Neural progenitor cell (in vitro differentiated cells): ENCODE data around the gene ZFR2.

Source experiments
- EZH2 ChIP-seq: fragments of 200-600 bp; sonication (generic); IDR thresholded peaks from 2 replicates; pipeline ENCODE4 v1.6.1; 2017; ENCODE audit warnings: antibody characterized with exemption, mild to moderate bottlenecking, moderate library complexity
- EZH2phosphoT487 ChIP-seq: fragments of 200-600 bp; sonication (generic); IDR thresholded peaks from 2 replicates; pipeline ENCODE4 v1.6.1; 2017; ENCODE audit warnings: antibody characterized with exemption
- TF ChIP-seq, protein P1 (sequence below): fragments of 200-600 bp; sonication (generic); IDR thresholded peaks from 2 replicates; pipeline ENCODE4 v1.5.1; 2017; ENCODE audit warnings: antibody characterized with exemption, mild to moderate bottlenecking

GRCh38 chr19:3867971-3868769 lies 668 bp downstream of the ZFR2 start:
- TF ChIP-seq, protein P1, sequence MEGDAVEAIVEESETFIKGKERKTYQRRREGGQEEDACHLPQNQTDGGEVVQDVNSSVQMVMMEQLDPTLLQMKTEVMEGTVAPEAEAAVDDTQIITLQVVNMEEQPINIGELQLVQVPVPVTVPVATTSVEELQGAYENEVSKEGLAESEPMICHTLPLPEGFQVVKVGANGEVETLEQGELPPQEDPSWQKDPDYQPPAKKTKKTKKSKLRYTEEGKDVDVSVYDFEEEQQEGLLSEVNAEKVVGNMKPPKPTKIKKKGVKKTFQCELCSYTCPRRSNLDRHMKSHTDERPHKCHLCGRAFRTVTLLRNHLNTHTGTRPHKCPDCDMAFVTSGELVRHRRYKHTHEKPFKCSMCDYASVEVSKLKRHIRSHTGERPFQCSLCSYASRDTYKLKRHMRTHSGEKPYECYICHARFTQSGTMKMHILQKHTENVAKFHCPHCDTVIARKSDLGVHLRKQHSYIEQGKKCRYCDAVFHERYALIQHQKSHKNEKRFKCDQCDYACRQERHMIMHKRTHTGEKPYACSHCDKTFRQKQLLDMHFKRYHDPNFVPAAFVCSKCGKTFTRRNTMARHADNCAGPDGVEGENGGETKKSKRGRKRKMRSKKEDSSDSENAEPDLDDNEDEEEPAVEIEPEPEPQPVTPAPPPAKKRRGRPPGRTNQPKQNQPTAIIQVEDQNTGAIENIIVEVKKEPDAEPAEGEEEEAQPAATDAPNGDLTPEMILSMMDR = no peak
- TF ChIP-seq EZH2phosphoT487 (no peak), EZH2 (no peak)
